OCI-LY3 (cell line): Measurements from ENCODE around the gene PEBP1.

Experiments used
- H2AFZ ChIP-seq: fragments of 200-600, 300-600 bp; shearing (Covaris generic); 2 replicates; pipeline ENCODE4 v1.6.0; 2014; ENCODE audit warnings: antibody characterized with exemption, low read depth, low read length
- H3K27ac ChIP-seq: fragments of 200-600, 300-600 bp; sonication (generic); 2 replicates; pipeline ENCODE4 v1.5.1; 2014; ENCODE audit warnings: mild to moderate bottlenecking, low read length, moderate library complexity, mixed read lengths
- H3K27me3 ChIP-seq: fragments of 200-600, 300-600 bp; sonication (generic); 2 replicates; pipeline ENCODE4 v1.6.1; 2014; ENCODE audit warnings: low read depth, low read length, mixed read lengths
- H3K36me3 ChIP-seq: fragments of 200-600, 300-600 bp; sonication (generic); replicated peaks from 2 replicates; pipeline ENCODE3; 2014; ENCODE audit warnings: low read depth, low read length, mixed read lengths
- H3K4me1 ChIP-seq: fragments of 300-600, 200-600 bp; sonication (generic); 2 replicates; pipeline ENCODE4 v1.6.1; 2014; ENCODE audit warnings: low read length, mixed read lengths
- H3K4me2 ChIP-seq: fragments of 200-600, 300-600 bp; sonication (generic); 2 replicates; pipeline ENCODE4 v1.6.1; 2014; ENCODE audit warnings: low read length, mixed read lengths
- H3K4me3 ChIP-seq: fragments of 300-600, 200-600 bp; sonication (generic); 2 replicates; pipeline ENCODE4 v1.5.1; 2014; ENCODE audit warnings: antibody characterized with exemption, mild to moderate bottlenecking, low read length, moderate library complexity
- H3K79me2 ChIP-seq: fragments of 300-600, 200-600 bp; shearing (Covaris generic); 2 replicates; pipeline ENCODE4 v1.6.1; 2014; ENCODE audit warnings: mild to moderate bottlenecking, low read length, mixed read lengths
- H3K9ac ChIP-seq: fragments of 300-600, 200-600 bp; shearing (Covaris generic); 2 replicates; pipeline ENCODE4 v1.6.0; 2014; ENCODE audit warnings: mild to moderate bottlenecking, low read length, moderate library complexity
- H3K9me3 ChIP-seq: fragments of 200-600, 300-600 bp; shearing (Covaris generic); 2 replicates; pipeline ENCODE4 v1.6.1; 2014; ENCODE audit warnings: low read length, mixed read lengths; ENCODE audit not compliant: insufficient read depth
- H4K20me1 ChIP-seq: fragments of 200-600, 300-600 bp; sonication (generic); 2 replicates; pipeline ENCODE4 v1.6.1; 2016; ENCODE audit warnings: low read length, mixed read lengths; ENCODE audit not compliant: insufficient read depth
- CTCF ChIP-seq: fragments of 200-600, 300-600 bp; sonication (generic); IDR thresholded peaks from 2 replicates; pipeline ENCODE4 v1.5.1; 2014; ENCODE audit warnings: antibody characterized with exemption, low read length, low read depth
- EZH2phosphoT487 ChIP-seq: fragments of 200-600 bp; shearing (Covaris generic); IDR thresholded peaks from 2 replicates; pipeline ENCODE4 v1.6.1; 2018; ENCODE audit warnings: antibody characterized with exemption, mixed run types, low read depth

Gene PEBP1

GRCh38 chr12:118145113-118145797, 9.3 kb downstream of the PEBP1 start:
- Histone ChIP-seq H3K4me2 (peak overlapping the region; percentile 14; the same call in 1 of the 2 replicates), H4K20me1 (peaks cover 4% of the 10 kb centered on the region; the same call in 1 of the 2 replicates), H3K9ac (no peak overlapping the region), H3K36me3 (peaks cover 40% of the 10 kb centered on the region), H3K27me3 (no peaks in the 10 kb centered on the region), H3K4me1 (peaks cover 9% of the 10 kb centered on the region), H3K4me3 (no peak overlapping the region), H3K9me3 (no peaks in the 10 kb centered on the region), H3K27ac (peak overlapping the region; percentile 44), H2AFZ (no peak overlapping the region), H3K79me2 (peaks cover 14% of the 10 kb centered on the region)
- TF ChIP-seq CTCF, result no peak
- TF ChIP-seq EZH2phosphoT487, result no peak

GRCh38 chr12:118145798-118146156, 9.9 kb downstream of the PEBP1 start:
- H3K79me2 ChIP-seq, result peaks cover 14% of the 10 kb centered on the region
- H3K9me3 ChIP-seq, result no peaks in the 10 kb centered on the region
- H3K4me3 ChIP-seq, result no peak overlapping the region
- H3K9ac ChIP-seq, result no peak overlapping the region
- H3K27me3 ChIP-seq, result no peaks in the 10 kb centered on the region
- H3K27ac ChIP-seq, result peak overlapping the region; percentile 44
- no peak overlapping the region for H2AFZ ChIP-seq
- no peak for TF ChIP-seq CTCF
- no peak for TF ChIP-seq EZH2phosphoT487
- no peak overlapping the region for H3K4me2 ChIP-seq
- H4K20me1 ChIP-seq, result peaks cover 4% of the 10 kb centered on the region; the same call in 1 of the 2 replicates
- peaks cover 9% of the 10 kb centered on the region for H3K4me1 ChIP-seq
- peaks cover 38% of the 10 kb centered on the region for H3K36me3 ChIP-seq

- no peak overlapping the region for H3K27ac ChIP-seq
- H3K27me3 ChIP-seq, result no peaks in the 10 kb centered on the region
- H4K20me1 ChIP-seq, result peaks cover 4% of the 10 kb centered on the region; the same call in 1 of the 2 replicates
- H3K4me3 ChIP-seq, result no peak overlapping the region
- H3K4me2 ChIP-seq, result no peak overlapping the region
- no peaks in the 10 kb centered on the region for H3K9me3 ChIP-seq
- peaks cover 32% of the 10 kb centered on the region for H3K36me3 ChIP-seq
- no peak for TF ChIP-seq EZH2phosphoT487
- TF ChIP-seq CTCF, result no peak
- H3K4me1 ChIP-seq, result peaks cover 9% of the 10 kb centered on the region
- peaks cover 5% of the 10 kb centered on the region; the same call in 1 of the 2 replicates for H3K79me2 ChIP-seq
- no peak overlapping the region for H2AFZ ChIP-seq
- H3K9ac ChIP-seq, result no peak overlapping the region
These were observed 12.4 kb downstream of the PEBP1 start for GRCh38 chr12:118148287-118148686.

GRCh38 chr12:118150625-118151024, 14.7 kb downstream of the PEBP1 start:
- Histone ChIP-seq H3K27ac (no peak overlapping the region), H3K9ac (no peak overlapping the region), H3K9me3 (no peaks in the 10 kb centered on the region), H4K20me1 (no peaks in the 10 kb centered on the region), H3K79me2 (no peaks in the 10 kb centered on the region), H3K27me3 (no peaks in the 10 kb centered on the region), H3K4me1 (peaks cover 2% of the 10 kb centered on the region), H3K36me3 (peaks cover 19% of the 10 kb centered on the region), H2AFZ (no peak overlapping the region), H3K4me3 (no peak overlapping the region), H3K4me2 (no peak overlapping the region)
- TF ChIP-seq CTCF (no peak), EZH2phosphoT487 (no peak)
